Upper lobe of right lung (tissue), 1 donor: ENCODE results near the gene MALAT1. TPM values are rescaled to one million over a fixed set of nuclear protein-coding genes. Genes with fewer than 3 reads are reported as not detected.
"Not testable (repeated sequence)": the region's sequence is repeated elsewhere in the genome, so short reads cannot be mapped to it uniquely, and the experiment has no call there.

Experiments
- ATAC-seq: fragments of 200-7000 bp; cut with Tn5 transposase; one replicate; pipeline ENCODE4 v1.9.1; 2020; ENCODE audit warnings: mild to moderate bottlenecking, moderate library complexity
- DNase-seq: peaks from one replicate; pipeline ENCODE4 v3.0.0-alpha.2; 2020
- H3K27ac ChIP-seq: fragments of 200-600 bp; one replicate; pipeline ENCODE4 v1.8.0; 2022
- H3K27me3 ChIP-seq: fragments of 200-600 bp; one replicate; pipeline ENCODE4 v1.8.0; 2022; ENCODE audit warnings: mild to moderate bottlenecking
- H3K36me3 ChIP-seq: fragments of 200-600 bp; one replicate; pipeline ENCODE4 v1.8.0; 2022
- H3K4me1 ChIP-seq: fragments of 200-600 bp; one replicate; pipeline ENCODE4 v1.8.0; 2022
- H3K4me3 ChIP-seq: fragments of 200-600 bp; one replicate; pipeline ENCODE4 v1.8.0; 2022; ENCODE audit warnings: mild to moderate bottlenecking
- H3K9me3 ChIP-seq: fragments of 200-600 bp; one replicate; pipeline ENCODE4 v1.8.0; 2022
- CTCF ChIP-seq: fragments of 200-600 bp; IDR thresholded peaks from one replicate; pipeline ENCODE4 v1.8.0; 2022; ENCODE audit warnings: antibody characterized with exemption
- intact Hi-C: fragments of 100-400 bp; cut with DNase I; formaldehyde crosslinking; loops from one replicate; pipeline ENCODE4 v1.11.0; 2022
- total RNA-seq: library from RNA; stranded (reverse); fragmentation: NEBNext Ultra II Directional; extraction: Animal tissue kit (Norgen Biotek cat#: 25700); gene quantifications from one replicate; pipeline ENCODE4 v1.2.1, GENCODE V29; 2021
- donor health status: DM: no; HTN: yes; CAD: no; lungs with severe emphysema.

Gene MALAT1
- total RNA-seq, 1 donor from 2014 or later, result 11,917 TPM

GRCh38 chr11:65456418-65456817, 42.4 kb upstream of the MALAT1 start:
- Histone ChIP-seq H3K36me3 (no peaks in the 10 kb centered on the region), H3K27ac (no peak overlapping the region), H3K4me3 (no peak overlapping the region), H3K27me3 (no peaks in the 10 kb centered on the region), H3K9me3 (no peaks in the 10 kb centered on the region), H3K4me1 (peaks cover 9% of the 10 kb centered on the region)
- intact Hi-C loops, result loop anchor here (10.0 kb wide), 1 partner anchor 82 kb away; no protein-coding TSS in a partner anchor
- no peak for TF ChIP-seq CTCF
- ATAC-seq, result no peak
- no peak for DNase-seq

- no peak for ATAC-seq
- Histone ChIP-seq H3K9me3 (no peaks in the 10 kb centered on the region), H3K36me3 (no peaks in the 10 kb centered on the region), H3K27me3 (no peaks in the 10 kb centered on the region), H3K4me3 (no peak overlapping the region), H3K4me1 (peaks cover 5% of the 10 kb centered on the region), H3K27ac (no peak overlapping the region)
- peak; percentile 34 for DNase-seq
- TF ChIP-seq CTCF, result no peak
- intact Hi-C loops, result loop anchor here (10.0 kb wide), 1 partner anchor 85 kb away; no protein-coding TSS in a partner anchor
These were observed 39.3 kb upstream of the MALAT1 start for GRCh38 chr11:65459552-65459951.

GRCh38 chr11:65465471-65465870, 33.4 kb upstream of the MALAT1 start:
- intact Hi-C loops, H3K4me1 ChIP-seq, H3K27me3 ChIP-seq, DNase-seq, H3K27ac ChIP-seq, H3K4me3 ChIP-seq, H3K36me3 ChIP-seq, H3K9me3 ChIP-seq, ATAC-seq: not testable (repeated sequence)

GRCh38 chr11:65467306-65467705, 31.5 kb upstream of the MALAT1 start:
- H3K27ac ChIP-seq, H3K36me3 ChIP-seq, H3K27me3 ChIP-seq, H3K4me3 ChIP-seq, DNase-seq, H3K9me3 ChIP-seq, ATAC-seq, intact Hi-C loops: not testable (repeated sequence)
- H3K4me1 ChIP-seq, result peaks cover 16% of the 10 kb centered on the region

- H3K9me3 ChIP-seq, result no peaks in the 10 kb centered on the region
- DNase-seq (peak; percentile 94), ATAC-seq (peak; percentile 86)
- intact Hi-C loops, result no loop called here
- no peaks in the 10 kb centered on the region for H3K36me3 ChIP-seq
- peaks cover 23% of the 10 kb centered on the region for H3K4me1 ChIP-seq
- no peaks in the 10 kb centered on the region for H3K27me3 ChIP-seq
- no peak overlapping the region for H3K27ac ChIP-seq
- no peak overlapping the region for H3K4me3 ChIP-seq
- peak; percentile 65 for TF ChIP-seq CTCF
These were observed 29.9 kb upstream of the MALAT1 start for GRCh38 chr11:65468874-65469333.

- Histone ChIP-seq H3K4me1 (peaks cover 23% of the 10 kb centered on the region), H3K4me3 (no peak overlapping the region), H3K36me3 (no peaks in the 10 kb centered on the region), H3K27ac (peak overlapping the region; percentile 90), H3K9me3 (no peaks in the 10 kb centered on the region), H3K27me3 (no peaks in the 10 kb centered on the region)
- no peak for ATAC-seq
- no peak for TF ChIP-seq CTCF
- intact Hi-C loops, result loop anchor here (5.0 kb wide), 1 partner anchor 37 kb away; no protein-coding TSS in a partner anchor
- no peak for DNase-seq
These were observed 28.3 kb upstream of the MALAT1 start for GRCh38 chr11:65470433-65471049.
